ENCODE results near the gene ZBTB12. TPM values are rescaled to one million over a fixed set of nuclear protein-coding genes. Genes with fewer than 3 reads are reported as not detected.

Gene ZBTB12
- total RNA-seq, 1 donor from 2014 or later: 3.5 TPM

- Histone ChIP-seq H3K36me3 (no peaks in the 10 kb centered on the region), H3K27ac (replicated peaks) (no peak overlapping the region), H3K4me3 (no peak overlapping the region), H3K27me3 (ENCODE audit: low read depth) (peaks cover 19% of the 10 kb centered on the region), H3K9me3 (replicated peaks) (no peaks in the 10 kb centered on the region), H3K4me1 (peaks cover 35% of the 10 kb centered on the region)
- intact Hi-C loops (cut with micrococcal nuclease): no loop called here
- TF ChIP-seq CTCF (IDR thresholded peaks at IDR 0.05; ENCODE audit: borderline replicate concordance): no peak
- DNase-seq: no peak
These were observed 2.1 kb upstream of the ZBTB12 start for GRCh38 chr6:31903957-31904356.

GRCh38 chr6:31901415-31901952, 402 bp downstream of the ZBTB12 start:
- peaks cover 58% of the 10 kb centered on the region for H3K4me1 ChIP-seq
- intact Hi-C loops (cut with micrococcal nuclease): no loop called here
- H3K4me3 ChIP-seq: peak overlapping the region; percentile 80
- peak; percentile 69 for DNase-seq
- H3K27ac ChIP-seq (replicated peaks): peak overlapping the region; percentile 90
- peaks cover 4% of the 10 kb centered on the region for H3K27me3 ChIP-seq (ENCODE audit: low read depth)
- H3K9me3 ChIP-seq (replicated peaks): no peaks in the 10 kb centered on the region
- TF ChIP-seq CTCF (IDR thresholded peaks at IDR 0.05; ENCODE audit: borderline replicate concordance): no peak
- H3K36me3 ChIP-seq: no peaks in the 10 kb centered on the region

GRCh38 chr6:31900917-31901414, 920 bp downstream of the ZBTB12 start:
- H3K9me3 ChIP-seq (replicated peaks): no peaks in the 10 kb centered on the region
- peak; percentile 28 for DNase-seq
- no peaks in the 10 kb centered on the region for H3K36me3 ChIP-seq
- peak overlapping the region; percentile 80 for H3K4me3 ChIP-seq
- no peaks in the 10 kb centered on the region for H3K27me3 ChIP-seq (ENCODE audit: low read depth)
- intact Hi-C loops (cut with micrococcal nuclease): no loop called here
- TF ChIP-seq CTCF (IDR thresholded peaks at IDR 0.05; ENCODE audit: borderline replicate concordance): no peak
- H3K4me1 ChIP-seq: peaks cover 60% of the 10 kb centered on the region
- H3K27ac ChIP-seq (replicated peaks): peak overlapping the region; percentile 90

GRCh38 chr6:31899882-31900722, 1.8 kb downstream of the ZBTB12 start:
- peaks cover 60% of the 10 kb centered on the region for H3K4me1 ChIP-seq
- TF ChIP-seq CTCF (IDR thresholded peaks at IDR 0.05; ENCODE audit: borderline replicate concordance): no peak
- no peaks in the 10 kb centered on the region for H3K27me3 ChIP-seq (ENCODE audit: low read depth)
- no peak for DNase-seq
- no peak overlapping the region for H3K4me3 ChIP-seq
- H3K27ac ChIP-seq (replicated peaks): peak overlapping the region; percentile 90
- intact Hi-C loops (cut with micrococcal nuclease): no loop called here
- peaks cover 3% of the 10 kb centered on the region for H3K36me3 ChIP-seq
- no peaks in the 10 kb centered on the region for H3K9me3 ChIP-seq (replicated peaks)

GRCh38 chr6:31899215-31899614, 2.7 kb downstream of the ZBTB12 start:
- TF ChIP-seq CTCF (IDR thresholded peaks at IDR 0.05; ENCODE audit: borderline replicate concordance): no peak
- peak overlapping the region; percentile 93 for H3K4me3 ChIP-seq
- no peaks in the 10 kb centered on the region for H3K9me3 ChIP-seq (replicated peaks)
- H3K36me3 ChIP-seq: peaks cover 7% of the 10 kb centered on the region
- DNase-seq: no peak
- no peaks in the 10 kb centered on the region for H3K27me3 ChIP-seq (ENCODE audit: low read depth)
- H3K4me1 ChIP-seq: peaks cover 60% of the 10 kb centered on the region
- intact Hi-C loops (cut with micrococcal nuclease): no loop called here
- no peak overlapping the region for H3K27ac ChIP-seq (replicated peaks)
